Keratinocyte (primary cell): ENCODE measurements around the gene ARVCF. TPM values are rescaled to one million over a fixed set of nuclear protein-coding genes. Genes with fewer than 3 reads are reported as not detected.

Experiments used
- DNase-seq: peaks from one replicate; pipeline ENCODE4 v3.0.0-alpha.2; 2011; ENCODE audit warnings: low read depth, missing footprints, low spot score
- FAIRE-seq: peaks from 2 replicates; lab custom pipeline; 2011; peaks lifted over from hg19 to GRCh38; lab: Jason Lieb, UNC
- H2AFZ ChIP-seq: 2 replicates; pipeline ENCODE4 v1.6.0; 2012; ENCODE audit warnings: low read length, control low read depth, inconsistent platforms; ENCODE audit not compliant: control insufficient read depth
- H3K27ac ChIP-seq: 2 replicates; pipeline ENCODE4 v1.5.1; 2011; ENCODE audit warnings: low read length; ENCODE audit not compliant: control insufficient read depth, insufficient read depth
- H3K27me3 ChIP-seq: 3 replicates; pipeline ENCODE4 v1.6.0; 2011; ENCODE audit warnings: low read length; ENCODE audit not compliant: control insufficient read depth, insufficient read depth; ENCODE audit errors: extremely low read depth
- H3K36me3 ChIP-seq, 2 experiments: 2 replicates in 1 of 2; 3 replicates in 1 of 2; pipeline ENCODE4 v1.5.1; 2011; ENCODE audit warnings: low read length in 2 of 2, mild to moderate bottlenecking in 1 of 2; ENCODE audit not compliant: control insufficient read depth in 2 of 2, insufficient read depth in 2 of 2; ENCODE audit errors: extremely low read depth in 1 of 2
- H3K4me1 ChIP-seq: 3 replicates; pipeline ENCODE4 v1.5.1; 2011; ENCODE audit warnings: low read length; ENCODE audit not compliant: control insufficient read depth, insufficient read depth; ENCODE audit errors: extremely low read depth
- H3K4me2 ChIP-seq: 3 replicates; pipeline ENCODE4 v1.6.0; 2011; ENCODE audit warnings: low read depth, low read length; ENCODE audit not compliant: control insufficient read depth, insufficient read depth; ENCODE audit errors: extremely low read depth
- H3K4me3 ChIP-seq, 3 experiments: fragments of 200-600 bp in 1 of 3; sonication (generic) in 1 of 3; 2 replicates in 2 of 3; 3 replicates in 1 of 3; pipeline ENCODE4 v1.5.1; 2011 to 2016; ENCODE audit warnings: low read length in 3 of 3, mild to moderate bottlenecking in 3 of 3, control low read depth in 2 of 3, inconsistent platforms in 1 of 3, low read depth in 1 of 3, mixed read lengths in 1 of 3, mixed run types in 1 of 3, moderate library complexity in 1 of 3; ENCODE audit not compliant: control insufficient read depth in 2 of 3, insufficient read depth in 2 of 3; ENCODE audit errors: extremely low read depth in 1 of 3
- H3K79me2 ChIP-seq: 2 replicates; pipeline ENCODE4 v1.6.0; 2012; ENCODE audit warnings: low read length; ENCODE audit not compliant: control insufficient read depth, insufficient read depth
- H3K9ac ChIP-seq: 3 replicates; pipeline ENCODE4 v1.6.0; 2011; ENCODE audit warnings: low read length; ENCODE audit not compliant: control insufficient read depth, insufficient read depth; ENCODE audit errors: extremely low read depth
- H3K9me1 ChIP-seq: 3 replicates; pipeline ENCODE4 v1.6.0; 2011; ENCODE audit warnings: low read length; ENCODE audit not compliant: control insufficient read depth, insufficient read depth; ENCODE audit errors: extremely low read depth
- H3K9me3 ChIP-seq: 2 replicates; pipeline ENCODE4 v1.5.1; 2012; ENCODE audit warnings: low read depth, low read length; ENCODE audit not compliant: control insufficient read depth
- H4K20me1 ChIP-seq: 3 replicates; pipeline ENCODE4 v1.6.0; 2011; ENCODE audit warnings: low read length; ENCODE audit not compliant: control insufficient read depth, insufficient read depth; ENCODE audit errors: extremely low read depth
- EZH2 ChIP-seq: IDR thresholded peaks from one replicate; pipeline ENCODE4 v1.6.1; 2012; ENCODE audit warnings: inconsistent platforms, mild to moderate bottlenecking, low read length, moderate library complexity
- dilution Hi-C: fragments of 300-500 bp; cut with MboI; formaldehyde crosslinking; loops from one replicate; pipeline ENCODE4 v1.7.0; 2020; ENCODE audit warnings: low sequenced_read_pairs; ENCODE audit not compliant: extremely low pct_ligation_motif_present
- polyA plus RNA-seq, 5 experiments: library from polyadenylated mRNA; depleted of rRNA in 3 of 5; stranded (reverse) in 3 of 5; stranded (forward) in 1 of 5; unstranded in 1 of 5; fragments of >200 nt; gene quantifications; 1 replicate in 1 of 5; 2 replicates in 3 of 5; 3 replicates in 1 of 5; pipeline versions ENCODE4 v1.2.1 to v1.2.3, GENCODE V29; 2011 to 2012; ENCODE audit warnings: missing spikeins in 2 of 5, low read depth in 1 of 5, low replicate concordance in 1 of 5
- TF ChIP-seq, protein P1 (sequence below), 3 experiments: IDR thresholded peaks in 1 of 3; conservative IDR thresholded peaks in 1 of 3; optimal IDR thresholded peaks in 1 of 3; 2 replicates in 2 of 3; 3 replicates in 1 of 3; pipeline versions ENCODE3 to v1.5.1; 2011; ENCODE audit warnings: low read length in 3 of 3, mild to moderate bottlenecking in 3 of 3, moderate library complexity in 2 of 3, control low read depth in 1 of 3, inconsistent platforms in 1 of 3; ENCODE audit not compliant: insufficient read depth in 2 of 3; ENCODE audit errors: extremely low read depth in 1 of 3

The ARVCF gene
- polyA plus RNA-seq, 1 donor (not counting 4 experiments of a cell fraction or from before 2014, with no cell fraction given), result 5.7 TPM

DNA sequence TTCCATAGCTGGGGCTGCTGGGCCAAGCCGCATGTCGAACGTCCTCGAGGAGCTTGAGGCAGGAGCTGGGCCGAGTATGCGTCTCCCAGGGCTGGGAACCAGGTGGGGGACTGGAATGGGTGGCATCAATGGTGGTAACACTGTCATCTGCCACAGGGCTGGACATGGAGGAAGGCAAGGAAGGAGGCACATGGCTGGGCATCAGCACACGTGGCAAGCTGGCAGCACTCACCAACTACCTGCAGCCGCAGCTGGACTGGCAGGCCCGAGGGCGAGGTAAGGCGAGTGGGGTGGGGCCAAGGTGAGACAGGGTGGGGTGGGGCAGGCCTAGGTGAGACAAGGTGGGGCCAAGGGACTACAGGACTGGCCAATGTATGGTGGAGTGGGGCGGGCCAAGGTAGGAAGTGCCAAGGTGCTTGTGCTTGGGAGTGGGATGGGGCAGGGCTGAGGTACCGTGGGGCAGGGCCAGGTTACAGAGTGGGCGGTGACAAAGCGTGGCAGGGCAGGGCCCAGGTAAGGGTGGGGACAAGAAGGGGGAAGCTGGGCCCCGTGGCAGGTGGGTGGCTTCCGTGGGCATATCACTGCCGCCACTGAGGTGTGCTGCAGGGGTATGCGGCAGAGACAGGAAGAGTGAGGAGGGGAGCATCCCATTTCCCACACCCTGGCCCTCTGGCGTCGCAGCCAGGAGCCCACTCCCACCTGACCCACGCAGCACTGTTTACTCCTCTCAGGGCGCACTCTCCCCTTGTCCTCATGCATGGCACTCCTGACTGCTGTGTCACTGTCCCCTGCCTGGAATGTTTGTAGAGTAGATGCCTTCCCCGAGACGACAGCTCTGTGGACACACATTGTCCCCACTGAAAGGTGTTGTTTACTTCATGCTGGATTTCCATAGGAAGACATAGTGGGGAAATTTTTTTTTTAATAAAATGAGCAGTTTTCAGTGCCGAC, 36.0 kb upstream of the ARVCF start:
- H3K27me3 ChIP-seq, result no peaks in the 10 kb centered on the region
- H3K4me1 ChIP-seq, result no peaks in the 10 kb centered on the region
- FAIRE-seq, result no peak
- H3K79me2 ChIP-seq, result no peaks in the 10 kb centered on the region
- H3K4me2 ChIP-seq, result no peak overlapping the region
- no peak overlapping the region for H3K27ac ChIP-seq
- DNase-seq, result no peak
- H2AFZ ChIP-seq, result no peak overlapping the region
- no peaks in the 10 kb centered on the region for H4K20me1 ChIP-seq
- no peak overlapping the region for H3K9ac ChIP-seq
- H3K9me1 ChIP-seq, result no peaks in the 10 kb centered on the region
- peaks cover 10 to 23% of the 10 kb centered on the region in 2 experiments for H3K36me3 ChIP-seq
- TF ChIP-seq, protein P1, sequence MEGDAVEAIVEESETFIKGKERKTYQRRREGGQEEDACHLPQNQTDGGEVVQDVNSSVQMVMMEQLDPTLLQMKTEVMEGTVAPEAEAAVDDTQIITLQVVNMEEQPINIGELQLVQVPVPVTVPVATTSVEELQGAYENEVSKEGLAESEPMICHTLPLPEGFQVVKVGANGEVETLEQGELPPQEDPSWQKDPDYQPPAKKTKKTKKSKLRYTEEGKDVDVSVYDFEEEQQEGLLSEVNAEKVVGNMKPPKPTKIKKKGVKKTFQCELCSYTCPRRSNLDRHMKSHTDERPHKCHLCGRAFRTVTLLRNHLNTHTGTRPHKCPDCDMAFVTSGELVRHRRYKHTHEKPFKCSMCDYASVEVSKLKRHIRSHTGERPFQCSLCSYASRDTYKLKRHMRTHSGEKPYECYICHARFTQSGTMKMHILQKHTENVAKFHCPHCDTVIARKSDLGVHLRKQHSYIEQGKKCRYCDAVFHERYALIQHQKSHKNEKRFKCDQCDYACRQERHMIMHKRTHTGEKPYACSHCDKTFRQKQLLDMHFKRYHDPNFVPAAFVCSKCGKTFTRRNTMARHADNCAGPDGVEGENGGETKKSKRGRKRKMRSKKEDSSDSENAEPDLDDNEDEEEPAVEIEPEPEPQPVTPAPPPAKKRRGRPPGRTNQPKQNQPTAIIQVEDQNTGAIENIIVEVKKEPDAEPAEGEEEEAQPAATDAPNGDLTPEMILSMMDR (optimal IDR thresholded peaks at IDR 0.05 in 1 of 3, IDR thresholded peaks at IDR 0.05 in 1 of 3, conservative IDR thresholded peaks at IDR 0.05 in 1 of 3; ENCODE audit: extremely low read depth in 1 of 3, insufficient read depth in 2 of 3, low read length in 3 of 3), result no peak
- no peak for TF ChIP-seq EZH2
- no peaks in the 10 kb centered on the region for H3K9me3 ChIP-seq
- H3K4me3 ChIP-seq, result no peak overlapping the region
- dilution Hi-C loops, result no loop called here

DNA sequence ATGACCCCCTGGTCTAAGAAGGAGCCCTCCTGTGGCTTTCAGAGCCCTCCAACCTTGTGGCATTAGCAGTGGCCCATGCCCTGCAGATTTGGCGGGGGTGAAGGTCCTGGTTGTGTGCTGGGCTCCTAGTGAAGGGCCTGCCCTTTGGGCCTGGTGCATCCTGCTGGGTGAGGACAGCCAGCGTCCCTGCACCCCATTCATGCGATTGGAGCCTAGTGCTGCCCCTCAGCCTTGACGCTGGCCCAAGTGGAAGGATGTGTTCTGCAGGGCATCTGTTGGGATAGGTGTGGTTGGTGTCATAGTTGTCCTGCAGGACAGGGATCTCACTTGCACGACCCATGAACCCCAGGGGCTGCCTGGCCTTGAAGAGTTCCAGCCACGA, 35.3 kb upstream of the ARVCF start:
- Histone ChIP-seq H3K4me2 (no peak overlapping the region), H3K36me3 (peaks cover 10 to 21% of the 10 kb centered on the region in 2 experiments), H3K27ac (no peak overlapping the region), H3K9ac (no peak overlapping the region), H2AFZ (no peak overlapping the region), H4K20me1 (no peaks in the 10 kb centered on the region), H3K4me3 (no peak overlapping the region), H3K4me1 (no peaks in the 10 kb centered on the region), H3K27me3 (no peaks in the 10 kb centered on the region), H3K9me3 (no peaks in the 10 kb centered on the region), H3K9me1 (no peaks in the 10 kb centered on the region), H3K79me2 (no peaks in the 10 kb centered on the region)
- FAIRE-seq (no peak), DNase-seq (no peak)
- dilution Hi-C loops, result no loop called here
- TF ChIP-seq, protein P1 (optimal IDR thresholded peaks at IDR 0.05 in 1 of 3, IDR thresholded peaks at IDR 0.05 in 1 of 3, conservative IDR thresholded peaks at IDR 0.05 in 1 of 3; ENCODE audit: extremely low read depth in 1 of 3, insufficient read depth in 2 of 3, low read length in 3 of 3), result no peak
- TF ChIP-seq EZH2, result no peak
